Thyroid gland (tissue), 4 donors: ENCODE data around the gene NUDT14. TPM values are rescaled to one million over a fixed set of nuclear protein-coding genes. Genes with fewer than 3 reads are reported as not detected.

ENCODE experiments used
- DNase-seq, 2 donors: peaks; one replicate each; pipeline ENCODE4 v3.0.0-alpha.2; 2019
- H3K27ac ChIP-seq, 3 donors: fragments of 200-600 bp; sonication (generic); 1 replicate in 2 of 3; 2 replicates in 1 of 3; pipeline ENCODE4 v1.5.1; 2016 to 2019; ENCODE audit warnings: mild to moderate bottlenecking in 1 of 3, moderate library complexity in 1 of 3
- H3K27me3 ChIP-seq: fragments of 200-600 bp; sonication (generic); one replicate; pipeline ENCODE4 v1.5.1; 2019
- H3K36me3 ChIP-seq, 2 donors: fragments of 200-600 bp; sonication (generic); one replicate each; pipeline ENCODE4 v1.5.1; 2016 to 2019
- H3K4me1 ChIP-seq, 2 donors: fragments of 200-600 bp; sonication (generic); one replicate each; pipeline ENCODE4 v1.5.1; 2017 to 2019
- H3K4me3 ChIP-seq, 3 donors: fragments of 200-600 bp; sonication (generic); replicated peaks in 1 of 3; 1 replicate in 2 of 3; 2 replicates in 1 of 3; pipeline ENCODE4 v1.5.1; 2016; ENCODE audit warnings: mild to moderate bottlenecking in 1 of 3
- H3K9me3 ChIP-seq: fragments of 200-600 bp; sonication (generic); one replicate; pipeline ENCODE4 v1.5.1; 2017
- CTCF ChIP-seq, 6 experiments: fragments of 200-600 bp in 3 of 6; fragments of 450-650 bp in 3 of 6; sonication (generic) in 3 of 6; IDR thresholded peaks; one replicate each; pipeline ENCODE4 v1.5.1; 2016 to 2019; ENCODE audit warnings: antibody characterized with exemption in 6 of 6, mild to moderate bottlenecking in 2 of 6, inconsistent platforms in 1 of 6, moderate library complexity in 1 of 6
- POLR2A ChIP-seq, 2 donors: fragments of 450-650 bp; IDR thresholded peaks; one replicate each; pipeline ENCODE4 v1.6.1; 2017; ENCODE audit warnings: antibody characterized with exemption in 2 of 2, mild to moderate bottlenecking in 2 of 2, moderate library complexity in 1 of 2
- WGBS, 2 donors: methylation state at CpG; one replicate each; pipeline ENCODE4 v1.1.5; 2017; 5-methylcytosine and 5-hydroxymethylcytosine counted together
- intact Hi-C: fragments of 100-400 bp; cut with DNase I; formaldehyde crosslinking; loops from one replicate; pipeline ENCODE4 v1.15.1; 2023
- total RNA-seq, 4 donors: library from RNA; depleted of rRNA; stranded (reverse); fragments of >200 nt; gene quantifications; one replicate each; pipeline ENCODE4 v1.2.3, GENCODE V29; 2016

Gene NUDT14
- total RNA-seq, 4 donors from 2014 or later = 15.2 to 29.1 (median 20.1) TPM

- Histone ChIP-seq H3K4me1 (peaks cover 3 to 29% of the 10 kb centered on the region in 2 donors), H3K27ac (no peak overlapping the region), H3K27me3 (no peaks in the 10 kb centered on the region), H3K36me3 (no peaks in the 10 kb centered on the region), H3K4me3 (no peak overlapping the region), H3K9me3 (no peaks in the 10 kb centered on the region)
- WGBS, 2 donors = 78 to 96% methylated on average over 11 to 18 of the region's 22 CpGs
- DNase-seq = no peak
- TF ChIP-seq POLR2A (IDR thresholded peaks at IDR 0.05) = no peak
- no peak for TF ChIP-seq CTCF (IDR thresholded peaks at IDR 0.05)
- intact Hi-C loops = no loop called here
These were observed 11.1 kb downstream of the NUDT14 start for GRCh38 chr14:105169776-105170655.

- Histone ChIP-seq H3K27me3 (no peaks in the 10 kb centered on the region), H3K27ac (no peak overlapping the region), H3K9me3 (no peaks in the 10 kb centered on the region), H3K36me3 (no peaks in the 10 kb centered on the region), H3K4me1 (peaks cover 3 to 29% of the 10 kb centered on the region in 2 donors), H3K4me3 (no peak overlapping the region)
- 25 to 76% methylated on average over 3 to 4 of the region's 54 CpGs for WGBS, 2 donors
- intact Hi-C loops = no loop called here
- TF ChIP-seq POLR2A (IDR thresholded peaks at IDR 0.05) (no peak), CTCF (IDR thresholded peaks at IDR 0.05) (peak in 3 of 6 experiments; percentile 15 to 32 (median 21))
- DNase-seq = no peak
These were observed 12.1 kb downstream of the NUDT14 start for GRCh38 chr14:105168979-105169507.

- Histone ChIP-seq H3K36me3 (no peaks in the 10 kb centered on the region), H3K27me3 (no peaks in the 10 kb centered on the region), H3K4me3 (peak within 1 kb of the TSS in 1 of 3 donors; percentile 46), H3K27ac (no peak within 1 kb of the TSS), H3K4me1 (peaks cover 3 to 29% of the 10 kb centered on the region in 2 donors), H3K9me3 (no peaks in the 10 kb centered on the region)
- no CpG with 5 or more reads among the region's 84 CpGs for WGBS, 2 donors
- intact Hi-C loops = no loop called here
- TF ChIP-seq POLR2A (IDR thresholded peaks at IDR 0.05) = no peak
- TF ChIP-seq CTCF (IDR thresholded peaks at IDR 0.05) = no peak
- DNase-seq = peak; percentile 27 to 38
These were observed 12.6 kb downstream of the NUDT14 start, which contains the start of gene JAG2 for GRCh38 chr14:105168496-105168978. Gene JAG2 (minus strand): TSS chr14:105168776. CDS start chr14:105168420, 356 bp downstream.

GRCh38 chr14:105168093-105168420 is 13.1 kb downstream of the NUDT14 start:
- peaks cover 3 to 29% of the 10 kb centered on the region in 2 donors for H3K4me1 ChIP-seq
- peak overlapping the region in 1 of 3 donors; percentile 46 for H3K4me3 ChIP-seq
- no peak for DNase-seq
- no peaks in the 10 kb centered on the region for H3K27me3 ChIP-seq
- no peaks in the 10 kb centered on the region for H3K9me3 ChIP-seq
- no peak overlapping the region for H3K27ac ChIP-seq
- TF ChIP-seq POLR2A (IDR thresholded peaks at IDR 0.05) (no peak), CTCF (IDR thresholded peaks at IDR 0.05) (no peak)
- intact Hi-C loops = no loop called here
- no peaks in the 10 kb centered on the region for H3K36me3 ChIP-seq
- WGBS, 2 donors = 0% methylated on average over 4 of the region's 46 CpGs; no CpG with 5 or more reads in 1 of the 2 donors
